22Rv1 (cell line): ENCODE measurements around the gene C14orf132.

ENCODE experiments used
- H3K27ac ChIP-seq: fragments of 450-650 bp; 2 replicates; pipeline ENCODE4 v1.5.1; 2017
- ZFX ChIP-seq: fragments of 450-650 bp; IDR thresholded peaks from 2 replicates; pipeline ENCODE4 v1.6.1; 2017; ENCODE audit warnings: antibody characterized with exemption, borderline replicate concordance
- TF ChIP-seq, protein P1 (sequence below): fragments of 450-650 bp; IDR thresholded peaks from 2 replicates; pipeline ENCODE4 v1.5.1; 2017; ENCODE audit warnings: mild to moderate bottlenecking

Gene C14orf132

GRCh38 chr14:96051231-96051630 is 12.1 kb downstream of the C14orf132 start:
- H3K27ac ChIP-seq, result no peak overlapping the region
- TF ChIP-seq, protein P1, sequence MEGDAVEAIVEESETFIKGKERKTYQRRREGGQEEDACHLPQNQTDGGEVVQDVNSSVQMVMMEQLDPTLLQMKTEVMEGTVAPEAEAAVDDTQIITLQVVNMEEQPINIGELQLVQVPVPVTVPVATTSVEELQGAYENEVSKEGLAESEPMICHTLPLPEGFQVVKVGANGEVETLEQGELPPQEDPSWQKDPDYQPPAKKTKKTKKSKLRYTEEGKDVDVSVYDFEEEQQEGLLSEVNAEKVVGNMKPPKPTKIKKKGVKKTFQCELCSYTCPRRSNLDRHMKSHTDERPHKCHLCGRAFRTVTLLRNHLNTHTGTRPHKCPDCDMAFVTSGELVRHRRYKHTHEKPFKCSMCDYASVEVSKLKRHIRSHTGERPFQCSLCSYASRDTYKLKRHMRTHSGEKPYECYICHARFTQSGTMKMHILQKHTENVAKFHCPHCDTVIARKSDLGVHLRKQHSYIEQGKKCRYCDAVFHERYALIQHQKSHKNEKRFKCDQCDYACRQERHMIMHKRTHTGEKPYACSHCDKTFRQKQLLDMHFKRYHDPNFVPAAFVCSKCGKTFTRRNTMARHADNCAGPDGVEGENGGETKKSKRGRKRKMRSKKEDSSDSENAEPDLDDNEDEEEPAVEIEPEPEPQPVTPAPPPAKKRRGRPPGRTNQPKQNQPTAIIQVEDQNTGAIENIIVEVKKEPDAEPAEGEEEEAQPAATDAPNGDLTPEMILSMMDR, result no peak
- no peak for TF ChIP-seq ZFX

DNA sequence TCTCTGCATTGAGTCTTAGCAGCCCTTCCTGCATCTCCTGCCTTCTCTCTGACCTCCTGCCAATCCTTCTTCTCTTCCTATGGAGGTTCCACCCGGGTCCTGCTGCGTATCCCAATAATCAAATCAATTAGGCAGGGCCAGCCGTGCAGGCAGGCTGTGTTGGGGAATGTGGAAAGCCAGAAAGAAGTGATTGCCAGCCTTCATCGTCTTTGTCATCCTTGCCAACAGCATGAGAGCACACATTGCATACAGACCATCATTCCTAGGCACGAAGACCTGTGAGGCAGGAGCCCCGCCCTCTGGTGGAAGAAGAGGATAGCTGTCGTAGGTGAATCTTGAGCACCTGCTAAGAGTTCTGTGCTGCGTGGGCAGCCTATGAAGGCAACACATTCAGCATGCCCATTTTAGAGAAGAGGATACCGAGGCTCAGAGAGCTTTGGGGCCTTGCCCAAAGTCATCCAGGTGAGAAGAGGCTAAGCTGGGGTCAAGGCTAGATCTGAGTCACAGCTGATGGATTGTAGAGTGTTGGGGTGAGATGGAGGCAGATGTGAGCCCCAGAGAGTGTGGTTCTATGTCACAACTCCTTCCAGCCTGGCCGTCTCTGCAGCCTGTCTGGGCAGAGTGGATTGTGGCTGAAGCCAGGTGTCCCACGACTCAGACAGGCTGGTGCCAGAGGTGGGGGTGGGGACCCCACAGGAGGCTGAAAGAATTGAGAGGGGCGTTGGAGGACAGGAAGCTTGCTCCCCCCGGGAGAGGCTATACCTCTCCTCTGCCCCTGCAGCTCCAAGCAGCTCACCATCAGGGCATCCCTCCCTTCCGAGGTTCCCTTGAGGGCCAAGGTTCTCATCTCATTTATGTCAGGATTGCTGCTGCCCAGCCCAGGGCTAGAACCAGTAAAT is 12.7 kb downstream of the C14orf132 start:
- H3K27ac ChIP-seq, result no peak overlapping the region
- no peak for TF ChIP-seq ZFX
- TF ChIP-seq, protein P1, result peak; percentile 54

GRCh38 chr14:96052541-96053247 is 13.5 kb downstream of the C14orf132 start:
- TF ChIP-seq ZFX, result no peak
- TF ChIP-seq, protein P1, result no peak
- H3K27ac ChIP-seq, result no peak overlapping the region

- H3K27ac ChIP-seq, result no peak overlapping the region
- TF ChIP-seq ZFX, result no peak
- TF ChIP-seq, protein P1, result no peak
Observed at GRCh38 chr14:96053248-96053599, 14.1 kb downstream of the C14orf132 start.

DNA sequence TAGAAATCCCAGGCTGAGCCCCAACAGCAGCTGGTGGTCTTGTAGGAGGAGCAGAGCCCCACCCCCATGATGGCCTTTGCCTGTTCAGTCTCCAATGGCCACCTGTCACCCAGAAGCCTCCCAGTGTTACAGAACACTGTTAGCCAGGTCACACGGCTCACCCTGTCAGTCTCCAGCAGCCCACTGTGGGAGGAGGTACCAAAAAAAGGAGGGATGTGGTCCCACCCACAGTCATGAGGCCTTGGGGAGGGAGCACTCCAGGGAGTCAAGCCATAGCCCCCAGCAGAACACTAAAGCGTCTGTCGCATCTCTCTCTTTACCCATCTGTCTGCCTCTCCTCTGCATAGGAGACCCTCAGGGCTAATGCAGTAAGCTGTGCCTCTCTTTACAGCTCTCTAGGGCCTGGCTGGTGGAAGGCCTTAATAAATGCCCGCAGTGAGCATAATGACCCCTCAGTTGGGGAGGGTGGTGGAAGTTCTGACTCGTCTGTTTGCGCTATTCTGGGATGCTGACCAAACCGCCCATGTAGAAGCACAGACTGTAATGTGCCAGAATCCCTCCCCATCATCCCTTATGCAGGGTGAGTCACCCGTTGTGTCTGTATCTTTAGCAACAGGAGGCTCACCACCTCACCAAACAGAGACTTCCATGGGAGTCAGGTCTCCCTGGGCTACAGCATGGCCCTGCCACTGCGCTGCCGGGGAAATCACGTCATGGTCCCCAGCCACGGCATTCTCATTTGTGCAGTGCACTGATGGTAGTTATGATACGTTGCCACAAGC is 14.6 kb downstream of the C14orf132 start:
- H3K27ac ChIP-seq, result no peak overlapping the region
- TF ChIP-seq ZFX, result no peak
- TF ChIP-seq, protein P1, result no peak

- no peak overlapping the region for H3K27ac ChIP-seq
- no peak for TF ChIP-seq ZFX
- TF ChIP-seq, protein P1, result no peak
Observed at GRCh38 chr14:96054661-96055060, 15.5 kb downstream of the C14orf132 start.
